GM12875 (cell line): ENCODE results near the gene RPTOR.

Experiments
- H3K4me3 ChIP-seq: one replicate; pipeline ENCODE4 v1.5.1; 2011; ENCODE audit warnings: low read depth, low read length, control low read depth
- TF ChIP-seq, protein P1 (sequence below): IDR thresholded peaks from 2 replicates; pipeline ENCODE4 v1.5.1; 2011; ENCODE audit warnings: low read depth, mild to moderate bottlenecking, control low read depth, inconsistent platforms, low read length, moderate library complexity, borderline replicate concordance; ENCODE audit not compliant: insufficient read depth

The RPTOR gene

DNA sequence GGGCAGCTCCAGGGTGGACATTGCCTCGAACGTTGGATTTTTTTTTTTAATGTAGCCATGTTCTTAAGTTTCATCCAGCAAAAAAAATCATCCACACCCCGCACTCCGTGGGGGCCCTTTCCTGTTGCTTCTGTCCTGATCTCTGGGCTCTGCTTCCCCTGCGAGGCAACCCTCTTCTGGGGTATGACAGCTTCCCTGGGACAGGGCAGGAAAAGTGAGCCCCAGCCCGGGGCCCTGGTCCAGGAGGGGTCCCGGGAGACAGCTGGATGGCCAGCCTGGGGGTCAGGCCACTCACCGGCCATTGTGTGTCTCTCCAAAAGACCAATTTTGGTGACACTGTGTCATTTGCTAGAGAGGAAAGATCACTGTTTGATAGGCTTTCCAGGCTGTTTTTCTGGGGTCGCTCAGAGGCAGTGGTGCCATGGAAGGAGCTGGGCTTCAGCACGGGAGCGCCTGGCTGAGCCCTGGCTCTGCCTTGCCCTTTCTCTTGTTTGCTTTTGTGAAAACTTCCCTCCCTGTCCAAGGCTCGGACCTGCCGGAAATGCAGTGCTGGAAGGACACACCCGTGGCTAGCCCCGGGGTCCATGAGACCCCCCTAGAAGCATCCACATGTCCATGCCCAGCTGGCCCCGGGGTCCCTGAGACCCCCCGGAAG, 406.0 kb downstream of the RPTOR start:
- H3K4me3 ChIP-seq, result no peak overlapping the region
- TF ChIP-seq, protein P1, sequence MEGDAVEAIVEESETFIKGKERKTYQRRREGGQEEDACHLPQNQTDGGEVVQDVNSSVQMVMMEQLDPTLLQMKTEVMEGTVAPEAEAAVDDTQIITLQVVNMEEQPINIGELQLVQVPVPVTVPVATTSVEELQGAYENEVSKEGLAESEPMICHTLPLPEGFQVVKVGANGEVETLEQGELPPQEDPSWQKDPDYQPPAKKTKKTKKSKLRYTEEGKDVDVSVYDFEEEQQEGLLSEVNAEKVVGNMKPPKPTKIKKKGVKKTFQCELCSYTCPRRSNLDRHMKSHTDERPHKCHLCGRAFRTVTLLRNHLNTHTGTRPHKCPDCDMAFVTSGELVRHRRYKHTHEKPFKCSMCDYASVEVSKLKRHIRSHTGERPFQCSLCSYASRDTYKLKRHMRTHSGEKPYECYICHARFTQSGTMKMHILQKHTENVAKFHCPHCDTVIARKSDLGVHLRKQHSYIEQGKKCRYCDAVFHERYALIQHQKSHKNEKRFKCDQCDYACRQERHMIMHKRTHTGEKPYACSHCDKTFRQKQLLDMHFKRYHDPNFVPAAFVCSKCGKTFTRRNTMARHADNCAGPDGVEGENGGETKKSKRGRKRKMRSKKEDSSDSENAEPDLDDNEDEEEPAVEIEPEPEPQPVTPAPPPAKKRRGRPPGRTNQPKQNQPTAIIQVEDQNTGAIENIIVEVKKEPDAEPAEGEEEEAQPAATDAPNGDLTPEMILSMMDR, result no peak

DNA sequence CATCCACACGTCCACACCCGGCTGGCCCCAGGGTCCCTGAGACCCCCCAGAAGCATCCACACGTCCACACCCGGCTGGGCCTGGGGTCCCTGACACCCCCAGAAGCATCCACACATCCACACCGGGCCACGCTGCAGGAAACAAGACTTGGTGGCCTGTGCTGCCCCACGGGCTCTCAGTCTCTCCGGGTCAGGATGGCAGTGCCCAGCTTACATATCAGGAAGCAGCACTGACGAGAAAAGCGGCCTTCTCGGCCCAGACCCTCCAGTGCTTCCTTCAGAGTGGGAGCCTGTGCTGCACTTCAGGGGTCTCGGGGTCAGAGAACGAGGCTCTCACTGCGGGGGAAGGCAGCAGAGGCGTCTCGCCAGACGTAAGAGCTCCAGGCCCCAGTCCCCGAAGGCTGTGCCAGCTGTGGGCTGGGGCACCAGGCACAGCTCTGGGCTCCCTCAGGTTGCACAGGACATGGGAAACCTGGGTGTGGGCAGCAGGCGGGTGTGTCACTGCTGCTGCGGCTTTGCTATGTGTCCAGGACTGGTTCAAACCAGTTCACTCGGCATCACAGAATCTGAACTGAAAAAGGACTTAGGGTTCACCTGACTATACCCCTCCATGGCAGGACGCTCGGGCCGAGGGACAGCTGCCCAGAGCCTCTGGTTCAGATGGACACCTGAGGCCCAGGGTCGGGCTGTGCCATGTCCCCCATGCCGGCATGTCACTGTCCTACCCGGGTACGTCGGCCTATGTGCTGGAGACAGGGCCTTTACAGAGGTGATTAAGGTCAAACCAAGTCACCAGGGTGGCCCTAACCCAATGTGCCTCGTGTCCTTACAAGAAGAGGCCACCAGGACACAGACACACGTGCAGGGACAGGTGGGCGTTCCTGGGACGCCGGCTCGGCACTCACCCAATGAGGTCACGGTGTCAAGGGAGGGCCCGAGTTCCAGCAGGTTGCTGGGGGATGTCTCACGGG, 406.8 kb downstream of the RPTOR start:
- no peak overlapping the region for H3K4me3 ChIP-seq
- TF ChIP-seq, protein P1, result no peak

DNA sequence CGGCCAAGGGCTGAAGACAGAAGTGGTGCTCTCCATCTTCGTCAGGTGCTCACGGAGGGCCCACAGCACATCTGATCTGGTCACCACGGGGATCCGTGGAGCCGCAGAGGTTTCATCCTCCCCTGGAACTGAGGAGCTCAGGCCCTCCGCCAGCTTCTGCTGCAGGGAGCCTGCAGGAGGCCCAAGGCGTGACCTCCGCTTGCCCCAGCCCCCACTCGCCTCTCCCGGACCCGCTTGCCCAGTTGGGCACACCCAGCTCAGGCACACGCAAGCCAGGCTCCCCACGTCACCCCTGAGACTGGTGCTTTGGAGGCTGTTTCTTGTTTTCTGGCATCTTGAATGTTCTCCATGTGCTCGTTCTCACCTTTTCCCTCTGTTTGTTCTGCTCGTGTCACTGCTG, 407.7 kb downstream of the RPTOR start:
- TF ChIP-seq, protein P1, result no peak
- H3K4me3 ChIP-seq, result no peak overlapping the region

DNA sequence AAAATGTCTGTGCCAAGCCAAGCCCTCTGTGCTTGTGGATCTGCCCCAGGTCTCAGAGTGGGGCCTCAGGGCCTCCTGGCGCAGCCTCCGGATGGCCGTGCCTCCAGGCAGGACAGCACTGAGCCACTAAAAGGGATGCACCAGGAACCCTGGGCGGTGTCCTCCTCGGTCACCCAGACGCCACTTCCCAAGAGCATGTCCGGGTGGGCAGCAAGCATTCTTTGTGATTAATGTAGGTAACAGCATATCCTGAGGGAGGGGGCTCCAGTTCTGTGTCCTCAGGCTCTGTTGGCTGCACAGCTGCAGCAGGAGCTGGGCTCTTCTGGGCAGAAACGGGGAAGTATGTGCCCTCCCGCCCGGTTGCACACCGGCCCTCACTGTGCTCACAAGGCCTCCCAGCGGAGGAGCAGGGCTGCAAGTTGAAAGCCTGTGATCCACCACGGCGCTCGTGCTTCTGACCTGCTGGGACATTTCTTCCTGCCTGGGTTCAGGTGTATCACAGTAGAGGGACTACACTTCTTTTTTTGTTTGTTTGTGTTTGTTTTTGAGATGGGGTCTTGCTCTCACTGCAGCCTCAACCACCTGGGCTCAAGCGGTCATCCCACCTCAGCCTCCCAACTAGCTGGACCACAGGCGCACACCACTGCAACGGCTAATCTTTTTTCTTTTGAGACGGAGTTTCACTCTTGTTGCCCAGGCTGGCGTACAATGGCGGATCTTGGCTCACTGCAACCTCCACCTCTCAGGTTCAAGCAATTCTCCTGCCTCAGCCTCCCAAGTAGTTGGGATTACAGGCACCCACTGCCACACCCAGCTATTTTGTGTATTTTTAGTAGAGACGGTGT, 409.1 kb downstream of the RPTOR start:
- no peak overlapping the region for H3K4me3 ChIP-seq
- TF ChIP-seq, protein P1, result no peak

DNA sequence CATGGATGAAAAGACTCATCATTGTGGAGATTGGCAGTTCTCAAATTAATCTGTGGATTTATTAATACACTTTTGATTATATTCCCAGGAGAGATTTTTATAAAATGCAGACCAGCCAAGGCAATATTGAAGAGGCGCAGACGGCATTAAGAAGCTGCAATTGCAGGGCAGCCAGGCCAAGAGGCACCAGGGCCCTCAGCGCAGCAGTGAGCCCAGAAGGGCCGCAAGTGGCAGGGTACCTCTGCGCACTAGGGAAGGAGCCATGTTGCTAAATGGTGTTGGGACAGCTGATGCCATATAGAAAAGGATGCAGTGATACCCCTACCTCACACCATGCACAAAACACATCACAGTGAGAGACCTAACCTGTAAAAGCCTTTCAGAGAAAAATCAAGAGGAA, 410.4 kb downstream of the RPTOR start:
- TF ChIP-seq, protein P1, result no peak
- H3K4me3 ChIP-seq, result no peak overlapping the region

DNA sequence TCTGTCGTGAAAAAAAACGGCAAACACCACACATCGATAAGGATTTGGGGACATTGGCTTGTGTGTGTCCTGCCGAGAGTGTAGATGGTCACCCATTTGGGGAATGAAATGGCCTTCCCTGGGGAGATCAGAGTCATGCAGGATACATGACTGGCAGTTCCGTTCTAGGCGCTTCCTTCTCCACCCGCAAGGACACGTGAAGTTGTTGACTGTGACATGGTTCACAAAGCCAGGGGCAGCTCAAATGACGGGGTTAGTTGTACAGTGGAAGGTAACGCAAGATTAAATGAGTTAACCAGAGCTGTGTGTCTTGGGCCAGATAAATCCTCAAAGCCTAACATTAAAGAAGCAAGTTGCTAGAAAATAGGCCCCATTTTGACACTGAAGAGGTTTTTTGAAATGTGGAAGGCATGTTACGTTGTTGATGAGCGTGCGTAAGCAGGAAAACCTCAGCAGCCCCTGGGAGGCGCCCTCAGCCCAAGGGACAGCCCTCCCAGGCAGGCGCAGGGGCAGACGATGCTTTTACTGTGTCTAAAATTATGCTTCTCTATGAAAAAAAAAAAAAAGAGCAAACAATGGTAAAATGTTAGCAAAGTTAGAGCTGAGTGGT, 411.1 kb downstream of the RPTOR start:
- no peak overlapping the region for H3K4me3 ChIP-seq
- TF ChIP-seq, protein P1, result no peak
